OCI-LY3 (cell line): ENCODE results near the gene DNAH17.

ENCODE experiments used
- EZH2phosphoT487 ChIP-seq: fragments of 200-600 bp; shearing (Covaris generic); IDR thresholded peaks from 2 replicates; pipeline ENCODE4 v1.6.1; 2018; ENCODE audit warnings: antibody characterized with exemption, mixed run types, low read depth
- TF ChIP-seq, protein P1 (sequence below): fragments of 200-600, 300-600 bp; sonication (generic); IDR thresholded peaks from 2 replicates; pipeline ENCODE4 v1.5.1; 2014; ENCODE audit warnings: antibody characterized with exemption, low read length, low read depth

DNA sequence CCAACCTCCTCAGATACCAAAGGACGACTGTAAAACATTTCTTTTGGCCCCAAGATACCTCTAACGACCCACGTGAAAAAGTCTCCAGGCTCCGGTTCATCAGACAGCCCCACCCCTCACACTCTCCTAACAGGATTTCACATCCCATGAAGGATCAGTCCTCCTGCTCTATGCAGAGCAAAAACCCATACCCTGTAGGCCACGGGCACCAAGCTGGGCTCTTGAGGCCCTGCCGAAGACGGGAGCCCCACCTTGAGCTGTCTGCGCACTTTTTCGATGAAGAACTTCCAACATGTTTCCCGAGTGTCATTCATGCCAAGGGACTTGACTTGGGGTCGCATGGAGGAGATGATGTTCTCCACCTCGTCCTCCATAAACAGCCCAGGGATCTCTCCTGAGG is 108.8 kb downstream of the DNAH17 start:
- TF ChIP-seq, protein P1, sequence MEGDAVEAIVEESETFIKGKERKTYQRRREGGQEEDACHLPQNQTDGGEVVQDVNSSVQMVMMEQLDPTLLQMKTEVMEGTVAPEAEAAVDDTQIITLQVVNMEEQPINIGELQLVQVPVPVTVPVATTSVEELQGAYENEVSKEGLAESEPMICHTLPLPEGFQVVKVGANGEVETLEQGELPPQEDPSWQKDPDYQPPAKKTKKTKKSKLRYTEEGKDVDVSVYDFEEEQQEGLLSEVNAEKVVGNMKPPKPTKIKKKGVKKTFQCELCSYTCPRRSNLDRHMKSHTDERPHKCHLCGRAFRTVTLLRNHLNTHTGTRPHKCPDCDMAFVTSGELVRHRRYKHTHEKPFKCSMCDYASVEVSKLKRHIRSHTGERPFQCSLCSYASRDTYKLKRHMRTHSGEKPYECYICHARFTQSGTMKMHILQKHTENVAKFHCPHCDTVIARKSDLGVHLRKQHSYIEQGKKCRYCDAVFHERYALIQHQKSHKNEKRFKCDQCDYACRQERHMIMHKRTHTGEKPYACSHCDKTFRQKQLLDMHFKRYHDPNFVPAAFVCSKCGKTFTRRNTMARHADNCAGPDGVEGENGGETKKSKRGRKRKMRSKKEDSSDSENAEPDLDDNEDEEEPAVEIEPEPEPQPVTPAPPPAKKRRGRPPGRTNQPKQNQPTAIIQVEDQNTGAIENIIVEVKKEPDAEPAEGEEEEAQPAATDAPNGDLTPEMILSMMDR, result no peak
- no peak for TF ChIP-seq EZH2phosphoT487
